OCI-M2 (cell line): ENCODE data around the gene COMTD1.
"Not testable (repeated sequence)": the region's sequence is repeated elsewhere in the genome, so short reads cannot be mapped to it uniquely, and the experiment has no call there.

Experiments
- DNase-seq: peaks from one replicate; lab custom pipeline; 2025; ENCODE audit not compliant: unreplicated experiment; lab: John Stamatoyannopoulos, UW

Gene COMTD1

DNA sequence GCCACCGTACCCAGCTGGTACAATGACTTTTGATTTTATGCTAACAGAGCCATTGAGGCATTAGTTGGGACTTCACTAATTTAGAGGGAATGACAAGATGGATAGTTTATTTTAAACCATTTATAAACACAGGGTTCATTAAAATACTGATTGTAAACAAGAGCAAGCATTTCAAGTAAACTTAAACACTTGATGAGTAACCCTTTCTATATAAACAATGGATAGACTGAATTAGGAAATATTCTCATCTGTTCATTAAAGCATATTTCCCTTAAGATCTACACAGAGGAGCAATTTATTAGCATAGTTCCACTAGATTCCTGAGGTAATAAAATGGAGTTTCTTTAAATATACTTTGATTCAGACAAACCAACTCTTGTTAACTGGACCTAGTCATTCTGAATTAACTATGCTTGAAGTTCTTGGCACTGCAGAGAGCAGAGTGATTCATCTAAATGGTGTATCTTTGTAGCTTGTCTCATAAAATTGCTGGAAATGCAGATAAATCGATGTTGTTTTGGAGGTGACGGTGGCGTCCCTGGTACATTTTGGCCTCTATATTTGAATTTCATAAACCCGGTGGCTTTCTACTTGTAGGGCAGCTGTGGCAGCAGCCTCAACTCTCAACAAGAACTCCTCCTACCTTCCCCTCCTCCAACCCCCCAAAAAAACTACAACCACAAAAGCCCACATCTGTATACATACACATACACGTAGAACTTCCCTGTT, 40.6 kb downstream of the COMTD1 start:
- DNase-seq: no peak

DNA sequence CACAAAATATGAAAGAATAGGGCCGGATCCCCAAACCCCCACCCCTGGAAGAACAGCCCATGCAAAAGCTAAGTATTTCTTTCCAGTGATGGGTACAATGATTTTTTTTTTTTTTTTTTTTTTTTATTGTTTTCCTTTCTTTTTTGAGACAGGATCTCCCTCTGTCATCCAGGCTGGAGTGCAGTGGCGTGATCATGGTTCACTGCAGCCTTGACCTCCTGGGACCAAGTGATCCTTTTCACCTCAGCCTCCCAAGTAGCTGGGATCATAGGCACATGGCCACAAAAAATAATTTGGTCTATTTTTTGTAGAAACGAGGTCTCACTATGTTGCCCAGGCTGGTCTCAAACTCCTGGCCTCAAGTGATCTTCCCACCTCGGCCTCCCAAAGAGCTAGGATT, 41.1 kb downstream of the COMTD1 start:
- not testable (repeated sequence) for DNase-seq

DNA sequence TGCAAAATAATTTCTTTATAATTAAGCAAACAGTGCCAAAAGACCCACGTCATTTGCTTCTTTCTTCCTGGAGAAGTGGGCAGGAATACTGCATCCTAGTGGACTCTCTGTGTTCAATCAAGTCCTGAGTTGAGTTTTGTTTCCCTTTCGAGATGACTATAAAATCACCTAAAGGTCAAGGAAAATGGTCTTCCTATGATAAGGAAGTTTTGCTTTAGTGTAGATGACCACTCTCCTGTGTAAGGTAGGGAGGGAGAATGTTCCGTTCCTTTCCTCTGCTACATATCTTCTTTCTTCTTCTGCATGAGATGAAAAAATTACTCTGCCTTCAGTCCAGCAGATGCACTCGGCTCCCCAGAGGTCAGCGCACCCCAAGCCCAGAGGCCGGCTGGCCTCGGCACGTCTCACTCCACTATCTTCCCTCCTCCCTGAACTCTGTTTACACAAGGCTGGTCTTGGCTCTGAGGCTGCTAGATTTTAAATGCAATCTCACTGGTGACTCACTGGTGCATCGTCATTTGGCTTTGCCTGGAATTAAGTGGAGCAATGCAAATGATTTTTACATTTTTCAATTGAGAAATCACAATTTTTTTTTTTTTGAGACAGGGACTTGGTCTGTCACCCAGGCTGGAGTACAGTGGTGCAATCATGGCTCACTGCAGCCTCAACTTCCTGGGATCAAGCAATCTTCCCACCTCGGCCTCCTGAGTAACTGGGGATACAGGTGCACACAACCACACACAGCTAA, 43.8 kb downstream of the COMTD1 start:
- no peak for DNase-seq

DNA sequence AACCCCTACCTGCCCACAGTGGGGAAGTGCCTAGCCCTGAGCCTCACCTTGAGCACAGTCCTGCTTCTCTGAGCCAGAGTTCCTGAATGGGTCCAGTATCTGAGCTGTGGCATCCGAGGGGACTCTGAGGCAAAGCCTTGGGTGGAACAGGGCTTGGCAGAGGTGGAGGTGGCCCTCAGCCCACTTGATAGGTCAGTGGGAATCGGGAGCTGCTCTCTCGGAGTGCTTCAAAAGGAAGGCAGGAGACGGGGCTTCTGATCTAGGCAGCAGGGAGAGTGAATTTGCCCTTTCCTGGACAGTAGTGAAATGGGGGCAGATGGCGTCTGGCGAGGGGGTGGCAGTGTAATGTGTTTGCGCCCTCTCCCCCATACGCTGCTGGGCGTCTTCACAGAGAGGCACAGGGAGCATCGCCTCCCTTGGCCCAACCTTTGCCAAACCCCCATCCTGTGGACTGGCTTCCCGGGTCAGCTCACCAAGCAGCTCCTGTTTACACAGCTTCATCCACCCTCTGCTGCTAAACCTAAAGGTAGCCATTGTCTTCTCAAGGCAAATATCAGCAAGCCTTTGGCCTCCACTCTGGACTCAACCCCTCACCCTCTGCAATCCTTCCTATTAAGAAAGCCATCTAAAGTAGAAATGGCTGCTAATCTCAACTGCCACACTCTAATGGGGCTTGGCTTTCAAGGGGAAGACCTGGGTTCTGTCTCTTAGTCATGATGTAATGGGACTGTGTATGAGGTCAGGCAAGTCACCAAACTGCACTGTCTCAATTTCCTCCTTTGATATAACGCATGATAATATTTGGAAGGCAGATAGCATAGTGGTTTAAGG, 46.3 kb downstream of the COMTD1 start:
- no peak for DNase-seq

DNA sequence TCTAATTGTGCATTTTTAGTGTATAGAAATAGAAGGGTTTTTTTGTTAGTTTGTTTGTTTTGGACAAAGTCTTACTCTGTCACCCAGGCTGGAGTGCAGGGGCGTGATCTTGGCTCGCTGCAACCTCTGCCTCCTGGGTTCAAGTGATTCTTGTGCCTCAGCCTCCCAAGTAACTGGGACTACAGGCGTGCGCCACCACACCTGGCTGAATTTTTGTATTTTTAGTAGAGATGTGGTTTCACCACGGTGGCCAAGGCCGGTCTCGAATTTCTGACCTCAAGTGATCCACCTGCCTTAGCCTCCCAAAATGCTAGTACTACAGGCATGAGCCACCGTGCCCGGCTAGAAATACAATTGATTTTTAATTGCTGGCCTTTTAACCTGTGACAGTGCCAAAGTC, 47.2 kb downstream of the COMTD1 start:
- DNase-seq: not testable (repeated sequence)

DNA sequence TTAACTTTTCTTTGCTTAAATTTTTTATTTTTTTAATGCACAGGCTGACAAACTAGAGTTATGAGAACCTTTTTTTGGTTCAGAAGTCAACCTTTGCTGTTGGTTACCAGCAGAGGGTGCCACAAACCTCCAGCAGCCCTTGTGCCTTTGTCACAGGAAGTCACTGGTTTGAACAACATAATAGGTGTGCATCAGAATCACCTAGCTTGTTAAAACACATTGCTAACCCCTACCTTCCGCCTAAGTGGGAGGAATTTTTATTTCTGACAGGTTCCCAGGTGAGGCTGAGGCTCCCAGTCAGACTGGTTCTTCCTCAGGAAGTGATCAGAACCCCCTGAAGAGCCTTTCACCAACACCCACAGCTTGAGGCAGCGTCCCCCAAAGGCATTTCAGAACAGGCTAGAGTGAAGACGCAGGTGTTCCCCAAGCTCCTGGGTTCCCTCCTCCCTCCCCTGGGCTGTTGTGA, 47.8 kb downstream of the COMTD1 start:
- peak; percentile 8 for DNase-seq

DNA sequence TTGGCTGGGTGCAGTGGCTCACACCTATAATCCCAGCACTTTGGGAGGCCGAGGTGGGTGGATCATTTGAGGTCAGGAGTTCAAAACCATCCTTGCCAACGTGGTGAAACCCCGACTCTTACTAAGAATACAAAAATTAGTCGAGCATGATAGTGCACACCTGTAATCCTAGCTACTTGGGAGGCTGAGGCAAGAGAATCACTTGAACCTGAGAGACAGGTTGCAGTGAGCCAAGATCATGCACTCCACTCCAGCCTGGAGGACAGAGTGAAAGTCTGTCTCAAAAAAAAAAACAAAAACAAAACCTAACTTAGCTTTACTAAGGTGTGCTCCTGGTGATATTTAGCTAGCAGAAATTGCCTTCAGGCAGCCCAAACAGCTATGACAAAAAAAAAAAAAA, 49.4 kb downstream of the COMTD1 start:
- no peak for DNase-seq
